Thyroid gland (tissue), 4 donors: Measurements from ENCODE around the gene ARL15. TPM values are rescaled to one million over a fixed set of nuclear protein-coding genes. Genes with fewer than 3 reads are reported as not detected.

ENCODE experiments used
- DNase-seq, 2 donors: peaks; one replicate each; pipeline ENCODE4 v3.0.0-alpha.2; 2019
- H3K27ac ChIP-seq, 3 donors: fragments of 200-600 bp; sonication (generic); 1 replicate in 2 of 3; 2 replicates in 1 of 3; pipeline ENCODE4 v1.5.1; 2016 to 2019; ENCODE audit warnings: mild to moderate bottlenecking in 1 of 3, moderate library complexity in 1 of 3
- H3K27me3 ChIP-seq: fragments of 200-600 bp; sonication (generic); one replicate; pipeline ENCODE4 v1.5.1; 2019
- H3K36me3 ChIP-seq, 2 donors: fragments of 200-600 bp; sonication (generic); one replicate each; pipeline ENCODE4 v1.5.1; 2016 to 2019
- H3K4me1 ChIP-seq, 2 donors: fragments of 200-600 bp; sonication (generic); one replicate each; pipeline ENCODE4 v1.5.1; 2017 to 2019
- H3K4me3 ChIP-seq, 3 donors: fragments of 200-600 bp; sonication (generic); replicated peaks in 1 of 3; 1 replicate in 2 of 3; 2 replicates in 1 of 3; pipeline ENCODE4 v1.5.1; 2016; ENCODE audit warnings: mild to moderate bottlenecking in 1 of 3
- H3K9me3 ChIP-seq: fragments of 200-600 bp; sonication (generic); one replicate; pipeline ENCODE4 v1.5.1; 2017
- POLR2A ChIP-seq, 2 donors: fragments of 450-650 bp; IDR thresholded peaks; one replicate each; pipeline ENCODE4 v1.6.1; 2017; ENCODE audit warnings: antibody characterized with exemption in 2 of 2, mild to moderate bottlenecking in 2 of 2, moderate library complexity in 1 of 2
- WGBS, 2 donors: methylation state at CpG; one replicate each; pipeline ENCODE4 v1.1.5; 2017; 5-methylcytosine and 5-hydroxymethylcytosine counted together
- intact Hi-C: fragments of 100-400 bp; cut with DNase I; formaldehyde crosslinking; loops from one replicate; pipeline ENCODE4 v1.15.1; 2023
- total RNA-seq, 4 donors: library from RNA; depleted of rRNA; stranded (reverse); fragments of >200 nt; gene quantifications; one replicate each; pipeline ENCODE4 v1.2.3, GENCODE V29; 2016
- TF ChIP-seq, protein P1 (sequence below), 6 experiments: fragments of 200-600 bp in 3 of 6; fragments of 450-650 bp in 3 of 6; sonication (generic) in 3 of 6; IDR thresholded peaks; one replicate each; pipeline ENCODE4 v1.5.1; 2016 to 2019; ENCODE audit warnings: antibody characterized with exemption in 6 of 6, mild to moderate bottlenecking in 2 of 6, inconsistent platforms in 1 of 6, moderate library complexity in 1 of 6

Gene ARL15
- total RNA-seq, 4 donors from 2014 or later: 23.2 to 39.0 (median 29.5) TPM

DNA sequence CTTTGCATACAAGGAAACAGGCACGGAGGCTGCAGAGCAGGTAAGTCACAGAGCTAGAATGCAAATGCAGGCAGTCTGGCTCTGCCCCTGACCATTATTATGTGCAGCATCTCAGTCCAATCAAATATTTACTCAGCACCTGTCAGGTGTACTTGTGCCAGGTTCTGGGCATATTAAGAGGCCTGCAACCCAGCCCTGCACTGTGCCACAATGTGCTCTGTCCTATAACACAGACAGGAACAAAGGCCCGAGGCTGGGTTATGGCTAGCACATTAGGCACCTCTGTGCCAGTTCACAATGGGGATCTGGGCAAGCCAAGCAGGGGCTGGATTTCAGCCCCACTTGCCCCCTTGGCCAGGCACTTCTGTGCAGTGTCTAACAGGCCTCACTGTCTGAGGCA lies 14.0 kb downstream of the ARL15 start:
- DNase-seq: no peak
- peaks cover 17 to 20% of the 10 kb centered on the region in 2 donors for H3K4me1 ChIP-seq
- no peaks in the 10 kb centered on the region for H3K9me3 ChIP-seq
- no peak overlapping the region for H3K27ac ChIP-seq
- TF ChIP-seq, protein P1, sequence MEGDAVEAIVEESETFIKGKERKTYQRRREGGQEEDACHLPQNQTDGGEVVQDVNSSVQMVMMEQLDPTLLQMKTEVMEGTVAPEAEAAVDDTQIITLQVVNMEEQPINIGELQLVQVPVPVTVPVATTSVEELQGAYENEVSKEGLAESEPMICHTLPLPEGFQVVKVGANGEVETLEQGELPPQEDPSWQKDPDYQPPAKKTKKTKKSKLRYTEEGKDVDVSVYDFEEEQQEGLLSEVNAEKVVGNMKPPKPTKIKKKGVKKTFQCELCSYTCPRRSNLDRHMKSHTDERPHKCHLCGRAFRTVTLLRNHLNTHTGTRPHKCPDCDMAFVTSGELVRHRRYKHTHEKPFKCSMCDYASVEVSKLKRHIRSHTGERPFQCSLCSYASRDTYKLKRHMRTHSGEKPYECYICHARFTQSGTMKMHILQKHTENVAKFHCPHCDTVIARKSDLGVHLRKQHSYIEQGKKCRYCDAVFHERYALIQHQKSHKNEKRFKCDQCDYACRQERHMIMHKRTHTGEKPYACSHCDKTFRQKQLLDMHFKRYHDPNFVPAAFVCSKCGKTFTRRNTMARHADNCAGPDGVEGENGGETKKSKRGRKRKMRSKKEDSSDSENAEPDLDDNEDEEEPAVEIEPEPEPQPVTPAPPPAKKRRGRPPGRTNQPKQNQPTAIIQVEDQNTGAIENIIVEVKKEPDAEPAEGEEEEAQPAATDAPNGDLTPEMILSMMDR (IDR thresholded peaks at IDR 0.05): no peak
- TF ChIP-seq POLR2A (IDR thresholded peaks at IDR 0.05): no peak
- intact Hi-C loops: no loop called here
- 78 to 95% methylated on average over 1 to 2 of the region's 2 CpGs for WGBS, 2 donors
- H3K27me3 ChIP-seq: no peaks in the 10 kb centered on the region
- no peaks in the 10 kb centered on the region for H3K36me3 ChIP-seq
- no peak overlapping the region for H3K4me3 ChIP-seq

DNA sequence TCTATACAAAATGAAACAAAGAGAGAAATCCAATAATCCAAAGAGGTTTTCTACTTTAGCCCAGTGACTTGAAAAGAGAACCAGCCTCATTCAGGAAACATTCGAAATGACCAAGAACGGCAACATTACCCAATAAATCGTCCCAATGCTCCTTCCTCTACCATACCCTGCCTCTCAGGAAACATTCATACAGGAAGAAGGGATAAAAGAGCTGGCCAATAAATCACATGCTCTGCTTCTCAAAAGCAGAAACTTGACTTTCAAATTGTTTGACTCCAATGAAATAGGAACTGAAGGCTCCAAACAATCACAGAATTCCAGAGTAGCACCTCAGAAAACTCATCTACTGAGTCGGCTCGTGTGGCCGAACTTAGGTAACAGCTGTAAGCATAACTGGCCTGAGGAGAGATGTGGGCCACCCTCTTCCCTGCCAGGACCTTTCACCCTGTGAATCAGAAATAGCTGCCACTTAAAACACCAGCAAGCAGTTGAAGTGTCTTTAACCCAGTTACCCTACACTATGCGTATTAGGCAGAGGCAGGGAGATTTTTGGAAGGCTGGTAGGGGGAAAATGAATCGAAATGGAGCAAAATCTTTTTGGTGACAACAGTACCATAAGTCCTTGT lies 14.6 kb downstream of the ARL15 start:
- DNase-seq: peak; percentile 42 to 45
- intact Hi-C loops: no loop called here
- Histone ChIP-seq H3K27ac (no peak overlapping the region), H3K4me1 (peaks cover 17 to 20% of the 10 kb centered on the region in 2 donors), H3K27me3 (no peaks in the 10 kb centered on the region), H3K4me3 (no peak overlapping the region), H3K9me3 (no peaks in the 10 kb centered on the region), H3K36me3 (no peaks in the 10 kb centered on the region)
- WGBS, 2 donors: 47 to 58% methylated on average over 8 of the region's 8 CpGs
- TF ChIP-seq, protein P1 (IDR thresholded peaks at IDR 0.05): no peak
- TF ChIP-seq POLR2A (IDR thresholded peaks at IDR 0.05): no peak

DNA sequence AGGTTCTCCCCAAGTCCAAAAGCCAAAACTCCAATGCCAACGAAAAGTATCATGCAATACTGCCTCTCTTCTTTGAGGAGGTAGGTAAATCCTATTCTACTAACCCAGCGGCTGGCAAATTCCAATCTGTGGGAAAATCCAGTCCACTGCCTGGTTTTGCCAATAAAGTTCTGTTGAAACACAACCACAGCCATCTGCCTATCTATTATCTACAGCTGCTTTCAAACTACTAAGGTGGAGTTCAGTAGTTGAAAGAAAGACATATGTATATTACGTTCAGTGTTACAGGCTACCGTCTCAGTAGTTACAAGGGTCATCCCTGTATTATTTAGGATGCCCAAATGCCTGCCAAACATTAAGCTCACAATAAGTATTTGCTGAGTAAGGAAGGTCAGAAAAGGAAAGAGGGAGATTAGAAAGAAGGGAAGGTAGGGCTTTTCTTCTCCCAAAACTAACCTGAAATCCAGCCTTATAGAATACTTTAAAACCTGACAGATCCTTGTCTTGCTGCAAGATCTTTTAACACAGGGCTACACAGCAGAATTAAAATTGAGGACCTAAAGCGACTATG lies 16.2 kb downstream of the ARL15 start:
- TF ChIP-seq, protein P1 (IDR thresholded peaks at IDR 0.05): no peak
- TF ChIP-seq POLR2A (IDR thresholded peaks at IDR 0.05): no peak
- no peak overlapping the region for H3K27ac ChIP-seq
- H3K9me3 ChIP-seq: no peaks in the 10 kb centered on the region
- H3K4me1 ChIP-seq: peaks cover 17 to 20% of the 10 kb centered on the region in 2 donors
- 77% methylated on average over 5 of the region's 5 CpGs for WGBS, 2 donors
- H3K4me3 ChIP-seq: no peak overlapping the region
- intact Hi-C loops: no loop called here
- H3K36me3 ChIP-seq: no peaks in the 10 kb centered on the region
- DNase-seq: no peak
- no peaks in the 10 kb centered on the region for H3K27me3 ChIP-seq

DNA sequence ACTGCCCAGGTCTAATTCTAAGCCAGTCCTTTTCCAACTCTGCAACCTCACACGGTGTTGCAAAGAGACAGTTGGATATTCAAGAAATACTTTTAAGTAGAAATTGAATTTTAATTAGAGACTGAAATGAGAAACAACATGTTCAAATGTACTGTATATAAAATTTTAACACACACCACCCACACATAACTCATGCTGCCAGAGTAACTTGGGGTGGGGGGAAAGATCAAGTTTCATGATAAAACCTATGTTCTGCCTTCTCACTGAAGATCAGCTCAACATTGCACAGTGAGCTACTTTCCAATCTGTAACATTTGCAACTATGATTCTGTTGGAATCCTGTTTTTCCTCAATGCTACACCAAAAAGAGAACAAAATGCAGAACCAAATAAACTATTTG lies 17.5 kb downstream of the ARL15 start:
- H3K4me3 ChIP-seq: no peak overlapping the region
- H3K27me3 ChIP-seq: no peaks in the 10 kb centered on the region
- intact Hi-C loops: no loop called here
- 88 to 92% methylated on average over 1 of the region's 1 CpG for WGBS, 2 donors
- H3K4me1 ChIP-seq: peaks cover 17 to 20% of the 10 kb centered on the region in 2 donors
- H3K27ac ChIP-seq: no peak overlapping the region
- no peaks in the 10 kb centered on the region for H3K36me3 ChIP-seq
- H3K9me3 ChIP-seq: no peaks in the 10 kb centered on the region
- TF ChIP-seq, protein P1 (IDR thresholded peaks at IDR 0.05): no peak
- TF ChIP-seq POLR2A (IDR thresholded peaks at IDR 0.05): no peak
- DNase-seq: no peak

DNA sequence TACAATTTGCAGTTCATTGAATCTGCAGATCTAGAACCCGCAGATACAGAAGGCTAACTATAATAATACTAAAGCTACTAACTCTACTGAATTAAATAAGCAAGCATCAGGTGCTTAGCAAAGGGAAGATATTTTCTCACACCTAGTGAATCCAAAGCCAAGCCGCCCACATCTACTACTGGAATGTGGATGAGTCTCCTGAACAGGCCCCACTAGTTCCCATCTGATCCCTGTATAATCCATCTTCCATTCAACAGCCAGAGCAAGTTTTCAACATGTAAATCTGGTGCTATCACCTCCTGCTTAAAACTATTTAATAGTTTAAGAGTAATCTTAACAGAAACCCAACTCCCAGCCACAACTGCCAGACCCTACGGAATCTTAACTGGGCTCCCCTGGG lies 18.9 kb downstream of the ARL15 start:
- H3K36me3 ChIP-seq: no peaks in the 10 kb centered on the region
- H3K27me3 ChIP-seq: no peaks in the 10 kb centered on the region
- intact Hi-C loops: no loop called here
- no peak for DNase-seq
- peaks cover 9 to 13% of the 10 kb centered on the region in 2 donors for H3K4me1 ChIP-seq
- 81 to 85% methylated on average over 3 of the region's 3 CpGs for WGBS, 2 donors
- H3K27ac ChIP-seq: no peak overlapping the region
- no peaks in the 10 kb centered on the region for H3K9me3 ChIP-seq
- no peak overlapping the region for H3K4me3 ChIP-seq
- no peak for TF ChIP-seq POLR2A (IDR thresholded peaks at IDR 0.05)
- TF ChIP-seq, protein P1 (IDR thresholded peaks at IDR 0.05): no peak
